HEK293 (cell line): ENCODE results near the gene ROBO1.

Source experiments
- CTCF ChIA-PET: fragments of 350-600 bp; formaldehyde crosslinking; extraction: SDS; loops from one replicate; lab custom pipeline; 2021; ENCODE audit warnings: antibody characterized with exemption; lab: Yijun Ruan, JAX
- POLR2A ChIA-PET: fragments of 300-600 bp; formaldehyde crosslinking; extraction: SDS; loops from one replicate; lab custom pipeline; 2020; ENCODE audit warnings: antibody characterized with exemption, inconsistent platforms; lab: Yijun Ruan, JAX
- H3K27ac ChIP-seq: fragments of 200-500 bp; sonication (Bioruptor generic); 2 replicates; pipeline ENCODE4 v1.5.1; 2014; ENCODE audit warnings: low read depth, low read length, control low read depth, inconsistent platforms; ENCODE audit errors: extremely low read depth
- H3K36me3 ChIP-seq, 2 experiments: fragments of 200-500 bp in 1 of 2; sonication (Bioruptor generic) in 1 of 2; 1 replicate in 1 of 2; 2 replicates in 1 of 2; pipeline ENCODE4 v1.5.1; 2014 to 2017; ENCODE audit warnings: inconsistent platforms in 2 of 2, low read length in 2 of 2; ENCODE audit not compliant: control insufficient read depth in 2 of 2, insufficient read depth in 1 of 2
- H3K4me1 ChIP-seq: fragments of 200-500 bp; sonication (Bioruptor generic); 2 replicates; pipeline ENCODE4 v1.5.1; 2014; ENCODE audit warnings: mild to moderate bottlenecking, low read length, inconsistent platforms; ENCODE audit not compliant: control insufficient read depth, insufficient read depth
- H3K4me3 ChIP-seq: 2 replicates; pipeline ENCODE4 v1.5.1; 2011; ENCODE audit warnings: low read depth, mild to moderate bottlenecking, control low read depth, low read length, moderate library complexity
- H3K9me3 ChIP-seq: fragments of 200-500 bp; sonication (Bioruptor generic); 2 replicates; pipeline ENCODE4 v1.5.1; 2014; ENCODE audit warnings: low read depth, low read length, inconsistent platforms; ENCODE audit not compliant: control insufficient read depth, insufficient read depth
- FEZF1 ChIP-seq: fragments of 450-650 bp; formaldehyde crosslinking; IDR thresholded peaks from 2 replicates; pipeline ENCODE4 v1.5.1; 2016; ENCODE audit warnings: missing biosample characterization, missing genetic modification characterization
- GLI2 ChIP-seq: fragments of 450-650 bp; formaldehyde crosslinking; IDR thresholded peaks from 2 replicates; pipeline ENCODE4; 2017; ENCODE audit warnings: missing biosample characterization, missing genetic modification characterization, low read depth, borderline replicate concordance
- GLIS1 ChIP-seq: fragments of 450-650 bp; formaldehyde crosslinking; IDR thresholded peaks from 2 replicates; pipeline ENCODE4 v1.5.1; 2016; ENCODE audit warnings: missing biosample characterization, missing genetic modification characterization
- KLF7 ChIP-seq: fragments of 450-650 bp; formaldehyde crosslinking; IDR thresholded peaks from 2 replicates; pipeline ENCODE4 v1.5.1; 2016; ENCODE audit warnings: missing biosample characterization, missing genetic modification characterization, borderline replicate concordance
- OSR2 ChIP-seq: fragments of 450-650 bp; formaldehyde crosslinking; IDR thresholded peaks from 2 replicates; pipeline ENCODE4 v1.5.1; 2016; ENCODE audit warnings: missing biosample characterization, missing genetic modification characterization
- PRDM1 ChIP-seq: fragments of 450-650 bp; formaldehyde crosslinking; IDR thresholded peaks from 2 replicates; pipeline ENCODE4; 2016; ENCODE audit warnings: missing biosample characterization, missing genetic modification characterization
- PRDM10 ChIP-seq: fragments of 450-650 bp; formaldehyde crosslinking; IDR thresholded peaks from 2 replicates; pipeline ENCODE4 v1.5.1; 2016; ENCODE audit warnings: missing biosample characterization, missing genetic modification characterization
- PRDM6 ChIP-seq: fragments of 450-650 bp; formaldehyde crosslinking; IDR thresholded peaks from 2 replicates; pipeline ENCODE4 v1.5.1; 2017; ENCODE audit warnings: missing biosample characterization, missing genetic modification characterization
- SCRT2 ChIP-seq: fragments of 450-650 bp; formaldehyde crosslinking; IDR thresholded peaks from 2 replicates; pipeline ENCODE4 v1.5.1; 2016; ENCODE audit warnings: missing biosample characterization, missing genetic modification characterization
- TCF7L2 ChIP-seq: IDR thresholded peaks from 2 replicates; pipeline ENCODE4 v1.6.1; 2011; ENCODE audit warnings: low read depth, mild to moderate bottlenecking, inconsistent platforms, low read length, moderate library complexity, borderline replicate concordance
- TSHZ1 ChIP-seq: fragments of 450-650 bp; formaldehyde crosslinking; IDR thresholded peaks from 2 replicates; pipeline ENCODE4 v1.5.1; 2016; ENCODE audit warnings: missing biosample characterization, missing genetic modification characterization, borderline replicate concordance
- ZBTB17 ChIP-seq: fragments of 450-650 bp; formaldehyde crosslinking; IDR thresholded peaks from 2 replicates; pipeline ENCODE4 v1.5.1; 2016; ENCODE audit warnings: missing biosample characterization, missing genetic modification characterization
- ZNF133 ChIP-seq: fragments of 450-650 bp; formaldehyde crosslinking; IDR thresholded peaks from 2 replicates; pipeline ENCODE4 v1.5.1; 2016; ENCODE audit warnings: missing biosample characterization, missing genetic modification characterization
- ZNF138 ChIP-seq: fragments of 450-650 bp; formaldehyde crosslinking; IDR thresholded peaks from 2 replicates; pipeline ENCODE4 v1.5.1; 2016; ENCODE audit warnings: missing biosample characterization, missing genetic modification characterization, borderline replicate concordance
- ZNF174 ChIP-seq: fragments of 450-650 bp; formaldehyde crosslinking; IDR thresholded peaks from 2 replicates; pipeline ENCODE4 v1.5.0; 2017; ENCODE audit warnings: missing biosample characterization, mild to moderate bottlenecking, missing genetic modification characterization
- ZNF175 ChIP-seq: fragments of 450-650 bp; formaldehyde crosslinking; IDR thresholded peaks from 2 replicates; pipeline ENCODE4 v1.5.1; 2016; ENCODE audit warnings: missing biosample characterization, missing genetic modification characterization
- ZNF248 ChIP-seq: fragments of 450-650 bp; formaldehyde crosslinking; IDR thresholded peaks from 2 replicates; pipeline ENCODE4 v1.5.1; 2017; ENCODE audit warnings: missing biosample characterization, missing genetic modification characterization
- ZNF292 ChIP-seq: fragments of 450-650 bp; formaldehyde crosslinking; IDR thresholded peaks from 2 replicates; pipeline ENCODE4 v1.5.1; 2016; ENCODE audit warnings: low read depth, missing biosample characterization, missing genetic modification characterization, borderline replicate concordance
- ZNF514 ChIP-seq: fragments of 450-650 bp; formaldehyde crosslinking; IDR thresholded peaks from 2 replicates; pipeline ENCODE4 v1.5.1; 2016; ENCODE audit warnings: missing biosample characterization, missing genetic modification characterization
- ZNF670 ChIP-seq: fragments of 450-650 bp; formaldehyde crosslinking; IDR thresholded peaks from 2 replicates; pipeline ENCODE4 v1.5.1; 2016; ENCODE audit warnings: missing biosample characterization, missing genetic modification characterization, low read depth

Gene ROBO1

GRCh38 chr3:79015854-79016253, 751.9 kb downstream of the ROBO1 start:
- H3K36me3 ChIP-seq, result no peaks in the 10 kb centered on the region
- ChIA-PET POLR2A (no interaction called here), CTCF (interaction anchor here (0.6 to 1.1 kb wide), 3 partner anchors 14 to 163 kb away, joined by 3 to 4 read pairs (median 3); no protein-coding TSS in a partner anchor)
- peak overlapping the region; percentile 85 for H3K4me3 ChIP-seq
- TF ChIP-seq KLF7 (no peak), ZNF292 (tag by site-specific recombination) (no peak), TSHZ1 (no peak), ZNF514 (tag by site-specific recombination) (no peak), ZNF138 (tag by site-specific recombination) (no peak), ZNF174 (tag by site-specific recombination) (no peak), ZNF175 (no peak)
- H3K9me3 ChIP-seq, result no peaks in the 10 kb centered on the region
- H3K4me1 ChIP-seq, result peaks cover 16% of the 10 kb centered on the region
- no peak overlapping the region for H3K27ac ChIP-seq

DNA sequence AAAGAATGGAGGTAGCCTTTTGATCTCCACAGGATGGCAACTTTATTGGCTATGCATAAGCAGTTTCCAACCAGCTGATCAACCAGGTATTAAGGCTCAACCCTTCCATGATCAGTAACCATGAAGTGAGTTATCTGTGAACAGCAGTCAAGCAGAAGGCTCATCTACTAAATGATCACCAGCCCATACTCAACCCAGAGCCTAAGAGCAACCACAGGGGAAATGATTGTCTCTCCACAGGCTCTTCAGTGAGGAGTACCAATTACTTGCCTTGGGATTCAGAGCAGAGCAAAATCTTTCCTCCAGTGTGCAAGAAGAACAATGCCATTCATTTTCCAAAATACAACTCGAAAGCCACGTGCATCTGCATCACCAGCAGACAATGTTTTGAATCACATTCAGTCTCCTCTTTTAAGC, 754.8 kb downstream of the ROBO1 start:
- peak; percentile 70; the same call in 1 of the 2 replicates for TF ChIP-seq ZBTB17
- 0 out of 2 replicates have a peak, but pooled peaks have one; percentile 17 for TF ChIP-seq OSR2 (tag by site-specific recombination)
- no peak for TF ChIP-seq ZNF248
- peak; percentile 79; the same call in 1 of the 2 replicates for TF ChIP-seq TCF7L2
- TF ChIP-seq GLI2, result no peak
- TF ChIP-seq ZNF133 (tag by site-specific recombination), result no peak
- ChIA-PET POLR2A (no interaction called here), CTCF (interaction anchor here (0.7 kb wide), 1 partner anchor 955 kb away, joined by 3 read pairs; no protein-coding TSS in a partner anchor)
- H3K27ac ChIP-seq, result no peak overlapping the region
- H3K9me3 ChIP-seq, result no peaks in the 10 kb centered on the region
- H3K36me3 ChIP-seq, result no peaks in the 10 kb centered on the region
- H3K4me3 ChIP-seq, result no peak overlapping the region
- H3K4me1 ChIP-seq, result peaks cover 18% of the 10 kb centered on the region

DNA sequence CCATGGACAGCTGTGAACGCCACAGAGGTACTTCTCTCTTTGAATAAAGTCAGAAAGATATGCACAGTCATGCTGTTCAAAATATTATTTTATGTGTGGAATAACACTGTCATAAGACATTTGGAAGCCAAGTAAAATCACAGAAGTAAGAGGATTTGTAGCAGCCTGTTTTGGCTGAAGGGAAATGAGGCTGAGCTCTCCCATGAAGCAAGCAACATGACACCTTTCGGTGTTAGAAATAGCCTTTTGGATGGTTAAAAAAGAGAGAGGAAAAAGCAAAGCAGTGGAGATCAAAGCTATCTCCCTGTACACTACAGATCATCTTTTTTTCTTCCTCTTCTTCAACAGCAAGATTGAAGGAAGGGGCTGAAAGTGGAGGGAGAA, 755.3 kb downstream of the ROBO1 start:
- CTCF ChIA-PET, result interaction anchor here (0.7 kb wide), 1 partner anchor 954 kb away, joined by 3 read pairs; no protein-coding TSS in a partner anchor
- Histone ChIP-seq H3K9me3 (no peaks in the 10 kb centered on the region), H3K4me3 (no peak overlapping the region), H3K36me3 (no peaks in the 10 kb centered on the region), H3K4me1 (peaks cover 18% of the 10 kb centered on the region), H3K27ac (no peak overlapping the region)
- TF ChIP-seq SCRT2 (no peak), PRDM1 (tag by site-specific recombination) (peak; percentile 57; the same call in 1 of the 2 replicates), GLIS1 (0 out of 2 replicates have a peak, but pooled peaks have one; percentile 12)
- POLR2A ChIA-PET, result no interaction called here

DNA sequence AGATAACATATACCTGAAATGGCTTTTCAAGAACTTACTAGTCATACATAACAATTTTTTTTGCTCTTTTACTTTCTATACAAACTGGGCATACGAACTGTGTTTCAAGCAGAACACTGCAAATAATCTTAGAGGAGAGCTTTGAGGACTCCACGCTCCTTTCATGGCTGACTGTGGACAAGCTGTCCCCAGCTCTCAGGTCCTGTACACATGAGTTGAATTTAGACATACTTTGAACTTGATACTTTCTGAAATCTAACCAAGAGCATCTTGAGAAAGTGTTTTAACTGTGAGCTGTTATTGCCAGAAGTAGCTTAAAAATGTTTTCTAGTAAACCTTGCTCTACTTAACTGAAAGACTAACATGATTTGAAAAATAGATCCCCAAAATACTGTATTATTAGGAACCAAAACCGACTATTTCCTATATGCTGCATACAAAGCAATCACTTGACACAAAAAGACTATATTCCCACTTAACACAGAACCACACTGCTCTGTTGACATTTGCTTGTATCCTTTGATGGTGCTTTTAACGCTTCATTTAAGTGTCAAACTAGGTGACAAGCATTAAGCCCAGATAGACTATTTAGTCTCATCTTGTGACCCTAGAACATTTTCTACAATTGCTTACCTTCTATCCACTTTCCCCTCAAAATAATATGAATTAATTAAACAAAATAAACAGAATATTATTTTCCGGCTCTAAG, 755.8 kb downstream of the ROBO1 start:
- POLR2A ChIA-PET, result no interaction called here

More for the DNA sequence above, 755.8 kb downstream of the ROBO1 start:
- Histone ChIP-seq H3K9me3 (no peaks in the 10 kb centered on the region), H3K4me1 (peaks cover 18% of the 10 kb centered on the region), H3K27ac (no peak overlapping the region), H3K4me3 (no peak overlapping the region), H3K36me3 (no peaks in the 10 kb centered on the region)
- CTCF ChIA-PET, result interaction anchor here (0.7 kb wide), 1 partner anchor 954 kb away, joined by 3 read pairs; no protein-coding TSS in a partner anchor
- TF ChIP-seq PRDM10 (tag by site-specific recombination) (no peak), FEZF1 (tag by site-specific recombination) (peak; percentile 25; the same call in 1 of the 2 replicates), ZNF670 (tag by site-specific recombination) (no peak), PRDM6 (peak; percentile 19; the same call in 1 of the 2 replicates)
